ENCODE results near the gene DCTD.

The DCTD gene

GRCh38 chr4:182895791-182896292 lies 21.3 kb downstream of the DCTD start:
- no peak overlapping the region for H3K4me3 ChIP-seq (ENCODE audit: low read length)
- no peak for DNase-seq (ENCODE audit: low read depth)
- TF ChIP-seq CTCF (IDR thresholded peaks at IDR 0.05; ENCODE audit: insufficient read depth, low read depth, low read length, missing control alignments): no peak

GRCh38 chr4:182894681-182895275 lies 22.4 kb downstream of the DCTD start:
- no peak overlapping the region for H3K4me3 ChIP-seq (ENCODE audit: low read length)
- TF ChIP-seq CTCF (IDR thresholded peaks at IDR 0.05; ENCODE audit: insufficient read depth, low read depth, low read length, missing control alignments): no peak
- no peak for DNase-seq (ENCODE audit: low read depth)

GRCh38 chr4:182893474-182894080 lies 23.6 kb downstream of the DCTD start:
- H3K4me3 ChIP-seq (ENCODE audit: low read length): no peak overlapping the region
- TF ChIP-seq CTCF (IDR thresholded peaks at IDR 0.05; ENCODE audit: insufficient read depth, low read depth, low read length, missing control alignments): no peak
- DNase-seq (ENCODE audit: low read depth): no peak

- no peak for TF ChIP-seq CTCF (IDR thresholded peaks at IDR 0.05; ENCODE audit: insufficient read depth, low read depth, low read length, missing control alignments)
- H3K4me3 ChIP-seq (ENCODE audit: low read length): no peak overlapping the region
- DNase-seq (ENCODE audit: low read depth): no peak
These were observed 24.1 kb downstream of the DCTD start for GRCh38 chr4:182893047-182893446.

GRCh38 chr4:182890202-182890601 lies 27.0 kb downstream of the DCTD start:
- TF ChIP-seq CTCF (IDR thresholded peaks at IDR 0.05; ENCODE audit: insufficient read depth, low read depth, low read length, missing control alignments): no peak

GRCh38 chr4:182888891-182889290 lies 28.3 kb downstream of the DCTD start:
- no peak for TF ChIP-seq CTCF (IDR thresholded peaks at IDR 0.05; ENCODE audit: insufficient read depth, low read depth, low read length, missing control alignments)
- H3K4me3 ChIP-seq (ENCODE audit: low read length): no peak overlapping the region
- DNase-seq (ENCODE audit: low read depth): no peak

More at GRCh38 chr4:182890202-182890601, 27.0 kb downstream of the DCTD start:
- DNase-seq (ENCODE audit: low read depth): no peak
- H3K4me3 ChIP-seq (ENCODE audit: low read length): no peak overlapping the region

- DNase-seq (ENCODE audit: low read depth): no peak
- H3K4me3 ChIP-seq (ENCODE audit: low read length): no peak overlapping the region
- no peak for TF ChIP-seq CTCF (IDR thresholded peaks at IDR 0.05; ENCODE audit: insufficient read depth, low read depth, low read length, missing control alignments)
These were observed 30.4 kb downstream of the DCTD start for GRCh38 chr4:182886768-182887167.

Measured in epithelial cell of esophagus (primary cell).